SK-N-SH treated with all-trans-retinoic acid at 6 μM for 48 hours (cell line): ENCODE measurements around the gene OSTM1.

Experiments
- ATAC-seq: fragments of 200-7000 bp; cut with Tn5 transposase; 3 replicates; pipeline ENCODE4 v1.9.1; 2020; ENCODE audit warnings: mild to moderate bottlenecking, moderate library complexity
- ARNTL ChIP-seq: fragments of 450-650 bp; formaldehyde crosslinking; IDR thresholded peaks from 2 replicates; pipeline ENCODE4 v1.5.0; 2020; ENCODE audit warnings: low read depth, mild to moderate bottlenecking, moderate library complexity, borderline replicate concordance
- BACH2 ChIP-seq: fragments of 250-450 bp; sonication (Bioruptor Pico); IDR thresholded peaks from 2 replicates; pipeline ENCODE4 v1.9.0; 2021; ENCODE audit warnings: mild to moderate bottlenecking, borderline replicate concordance
- CREB5 ChIP-seq: fragments of 250-450 bp; sonication (Bioruptor Pico); IDR thresholded peaks from 2 replicates; pipeline ENCODE4 v1.5.1; 2020; ENCODE audit warnings: low read depth, mild to moderate bottlenecking, moderate library complexity
- CSRNP3 ChIP-seq: fragments of 250-450 bp; sonication (Bioruptor Pico); IDR thresholded peaks from 2 replicates; pipeline ENCODE4 v1.5.1; 2021; ENCODE audit warnings: mild to moderate bottlenecking, moderate library complexity
- GLIS3 ChIP-seq: fragments of 250-450 bp; sonication (Bioruptor Pico); IDR thresholded peaks from 2 replicates; pipeline ENCODE4 v1.5.0; 2020; ENCODE audit warnings: mild to moderate bottlenecking, moderate library complexity
- ISL1 ChIP-seq: fragments of 250-450 bp; sonication (Bioruptor Pico); IDR thresholded peaks from 2 replicates; pipeline ENCODE4 v2.1.2; 2022; ENCODE audit warnings: mild to moderate bottlenecking, moderate library complexity
- OSR1 ChIP-seq: fragments of 250-450 bp; sonication (Bioruptor Pico); IDR thresholded peaks from 2 replicates; pipeline ENCODE4 v1.8.0; 2022; ENCODE audit warnings: moderate library complexity, mild to moderate bottlenecking, inconsistent platforms
- PATZ1 ChIP-seq: fragments of 250-450 bp; sonication (Bioruptor Pico); IDR thresholded peaks from 2 replicates; pipeline ENCODE4 v1.8.0; 2020; ENCODE audit warnings: mild to moderate bottlenecking, moderate library complexity, borderline replicate concordance
- PPARA ChIP-seq: fragments of 250-450 bp; sonication (Bioruptor Pico); IDR thresholded peaks from 2 replicates; pipeline ENCODE4 v1.5.0; 2020; ENCODE audit warnings: mild to moderate bottlenecking, borderline replicate concordance
- RARB ChIP-seq: fragments of 250-450 bp; sonication (Bioruptor Pico); IDR thresholded peaks from 2 replicates; pipeline ENCODE4 v1.8.0; 2021; ENCODE audit warnings: mild to moderate bottlenecking, moderate library complexity
- TCF4 ChIP-seq: fragments of 250-450 bp; sonication (Bioruptor Pico); IDR thresholded peaks from 2 replicates; pipeline ENCODE4 v1.8.0; 2021; ENCODE audit warnings: mild to moderate bottlenecking, moderate library complexity, borderline replicate concordance
- TOX ChIP-seq: fragments of 250-450 bp; sonication (Bioruptor Pico); IDR thresholded peaks from 2 replicates; pipeline ENCODE4 v1.8.0; 2021; ENCODE audit warnings: mild to moderate bottlenecking, moderate library complexity, borderline replicate concordance
- TSHZ2 ChIP-seq: fragments of 250-450 bp; sonication (Bioruptor Pico); IDR thresholded peaks from 2 replicates; pipeline ENCODE4 v1.5.0; 2020; ENCODE audit warnings: mild to moderate bottlenecking, moderate library complexity
- ZC3H10 ChIP-seq: fragments of 250-450 bp; sonication (Bioruptor Pico); IDR thresholded peaks from 2 replicates; pipeline ENCODE4 v1.5.1; 2021; ENCODE audit warnings: mild to moderate bottlenecking, moderate library complexity
- ZFP3 ChIP-seq: fragments of 250-450 bp; sonication (Bioruptor Pico); IDR thresholded peaks from 2 replicates; pipeline ENCODE4 v1.5.0; 2020; ENCODE audit warnings: mild to moderate bottlenecking, moderate library complexity
- ZFP30 ChIP-seq: fragments of 450-650 bp; formaldehyde crosslinking; IDR thresholded peaks from 2 replicates; pipeline ENCODE4 v1.5.0; 2022; ENCODE audit warnings: mild to moderate bottlenecking, moderate library complexity
- ZNF565 ChIP-seq: fragments of 450-650 bp; formaldehyde crosslinking; conservative IDR thresholded peaks from 2 replicates; pipeline ENCODE4 v1.5.0; 2020; ENCODE audit warnings: low read depth, mild to moderate bottlenecking, moderate library complexity
- ZNF70 ChIP-seq: fragments of 450-650 bp; formaldehyde crosslinking; IDR thresholded peaks from 2 replicates; pipeline ENCODE4 v1.5.0; 2020; ENCODE audit warnings: mild to moderate bottlenecking, moderate library complexity
- TF ChIP-seq, protein P1 (sequence below): fragments of 250-450 bp; sonication (Bioruptor Pico); IDR thresholded peaks from 2 replicates; pipeline ENCODE4 v1.8.0; 2021; ENCODE audit warnings: low read depth, mild to moderate bottlenecking, moderate library complexity, borderline replicate concordance

The OSTM1 gene

GRCh38 chr6:108114841-108115597 lies 40.5 kb upstream of the OSTM1 start:
- TF ChIP-seq ZNF565 (CRISPR knock-in tag): no peak
- no peak for TF ChIP-seq ZNF70 (CRISPR knock-in tag)
- no peak for TF ChIP-seq ZFP30
- TF ChIP-seq PPARA: no peak
- TF ChIP-seq CSRNP3 (CRISPR knock-in tag): no peak
- no peak for TF ChIP-seq PATZ1 (CRISPR knock-in tag)
- TF ChIP-seq CREB5 (CRISPR knock-in tag): no peak
- no peak for TF ChIP-seq ISL1 (CRISPR knock-in tag)
- TF ChIP-seq GLIS3 (CRISPR knock-in tag): no peak
- TF ChIP-seq, all 23 proteins: peak for 0
- ATAC-seq: peak; percentile 20

DNA sequence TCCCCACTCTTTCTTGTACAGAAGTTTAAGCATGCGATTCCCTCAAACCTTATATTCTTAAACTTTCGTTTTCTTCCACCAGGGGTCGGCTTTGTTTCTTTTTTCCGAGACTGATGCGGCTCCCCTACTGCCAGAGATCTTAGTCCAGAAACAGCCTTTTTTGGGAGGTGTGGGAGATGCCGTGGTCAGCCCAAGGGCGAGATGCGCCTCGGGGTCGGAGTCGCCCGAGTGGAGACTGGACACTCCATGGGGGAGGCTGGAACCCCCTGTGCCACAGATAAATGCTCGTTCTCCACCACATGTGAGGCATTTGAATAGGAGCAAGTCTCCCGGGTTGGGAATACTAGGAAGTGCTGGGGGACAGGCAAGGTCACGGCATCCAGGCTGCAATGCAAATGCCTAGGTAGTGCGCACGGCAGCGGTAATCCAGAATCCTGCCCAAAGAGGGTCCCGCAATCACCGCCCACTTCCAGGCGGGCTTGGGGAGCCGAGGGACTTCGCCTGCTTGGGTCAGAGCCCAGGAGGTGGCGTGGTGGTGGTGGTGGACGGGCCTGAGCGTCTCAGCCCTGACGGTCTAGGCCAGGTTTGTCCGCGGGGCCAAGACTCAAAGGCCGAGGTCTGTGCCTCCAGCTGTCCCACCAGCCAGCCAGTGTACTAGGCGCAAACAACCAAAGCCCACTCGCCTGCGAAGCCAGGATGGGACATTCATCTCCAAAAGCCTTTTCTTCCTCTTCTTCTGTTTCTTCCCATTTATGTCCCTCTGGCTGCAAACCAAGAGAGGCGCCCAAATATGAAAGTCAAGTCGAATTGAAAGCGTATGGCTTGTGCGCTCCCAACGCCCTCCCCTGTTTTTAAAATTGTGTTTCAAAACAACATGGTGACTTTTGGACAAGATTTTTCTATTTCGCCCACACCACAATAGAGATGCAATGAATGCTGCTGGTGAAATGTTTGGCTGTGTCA lies 39.3 kb upstream of the OSTM1 start:
- no peak for TF ChIP-seq ISL1 (CRISPR knock-in tag)
- TF ChIP-seq GLIS3 (CRISPR knock-in tag): no peak
- TF ChIP-seq BACH2: no peak
- no peak for TF ChIP-seq TCF4
- no peak for TF ChIP-seq ARNTL (CRISPR knock-in tag)
- no peak for TF ChIP-seq ZNF70 (CRISPR knock-in tag)
- no peak for TF ChIP-seq RARB (CRISPR knock-in tag)
- TF ChIP-seq ZC3H10: no peak
- no peak for TF ChIP-seq TSHZ2 (CRISPR knock-in tag)
- TF ChIP-seq PATZ1 (CRISPR knock-in tag): no peak
- no peak for TF ChIP-seq ZNF565 (CRISPR knock-in tag)
- no peak for TF ChIP-seq ZFP30
- no peak for TF ChIP-seq PPARA
- TF ChIP-seq OSR1 (CRISPR knock-in tag): no peak
- no peak for TF ChIP-seq ZFP3 (CRISPR knock-in tag)
- TF ChIP-seq, protein P1, sequence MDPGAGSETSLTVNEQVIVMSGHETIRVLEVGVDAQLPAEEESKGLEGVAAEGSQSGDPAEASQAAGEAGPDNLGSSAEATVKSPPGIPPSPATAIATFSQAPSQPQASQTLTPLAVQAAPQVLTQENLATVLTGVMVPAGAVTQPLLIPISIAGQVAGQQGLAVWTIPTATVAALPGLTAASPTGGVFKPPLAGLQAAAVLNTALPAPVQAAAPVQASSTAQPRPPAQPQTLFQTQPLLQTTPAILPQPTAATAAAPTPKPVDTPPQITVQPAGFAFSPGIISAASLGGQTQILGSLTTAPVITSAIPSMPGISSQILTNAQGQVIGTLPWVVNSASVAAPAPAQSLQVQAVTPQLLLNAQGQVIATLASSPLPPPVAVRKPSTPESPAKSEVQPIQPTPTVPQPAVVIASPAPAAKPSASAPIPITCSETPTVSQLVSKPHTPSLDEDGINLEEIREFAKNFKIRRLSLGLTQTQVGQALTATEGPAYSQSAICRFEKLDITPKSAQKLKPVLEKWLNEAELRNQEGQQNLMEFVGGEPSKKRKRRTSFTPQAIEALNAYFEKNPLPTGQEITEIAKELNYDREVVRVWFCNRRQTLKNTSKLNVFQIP (CRISPR knock-in tag): no peak
- TF ChIP-seq TOX (CRISPR knock-in tag): no peak
- peak; percentile 66 for ATAC-seq
